GM10847 (cell line): ENCODE results near the gene WWC2.

Source experiments
- POLR2A ChIP-seq: IDR thresholded peaks from 2 replicates; pipeline ENCODE4 v1.6.1; 2011; ENCODE audit not compliant: insufficient read length; ENCODE audit errors: extremely low read depth

Gene WWC2

GRCh38 chr4:183175631-183176232 lies 76.7 kb downstream of the WWC2 start:
- TF ChIP-seq POLR2A, result no peak

GRCh38 chr4:183177001-183177400 lies 77.9 kb downstream of the WWC2 start:
- TF ChIP-seq POLR2A, result no peak

GRCh38 chr4:183178201-183178600 lies 79.1 kb downstream of the WWC2 start:
- TF ChIP-seq POLR2A, result no peak

- no peak for TF ChIP-seq POLR2A
Observed at GRCh38 chr4:183180096-183180495, 81.0 kb downstream of the WWC2 start.

- no peak for TF ChIP-seq POLR2A
Observed at GRCh38 chr4:183180621-183181020, 81.6 kb downstream of the WWC2 start.

- TF ChIP-seq POLR2A, result no peak
Observed at GRCh38 chr4:183181081-183181480, 82.0 kb downstream of the WWC2 start.

- TF ChIP-seq POLR2A, result no peak
Observed at GRCh38 chr4:183182873-183183725, 84.0 kb downstream of the WWC2 start.

- no peak for TF ChIP-seq POLR2A
Observed at GRCh38 chr4:183183906-183184535, 85.0 kb downstream of the WWC2 start.

GRCh38 chr4:183185018-183185417 lies 86.0 kb downstream of the WWC2 start:
- TF ChIP-seq POLR2A, result no peak

GRCh38 chr4:183185559-183185958 lies 86.5 kb downstream of the WWC2 start:
- TF ChIP-seq POLR2A, result no peak

- no peak for TF ChIP-seq POLR2A
Observed at GRCh38 chr4:183186813-183187212, 87.8 kb downstream of the WWC2 start.

GRCh38 chr4:183190900-183191527 lies 92.0 kb downstream of the WWC2 start:
- no peak for TF ChIP-seq POLR2A

- TF ChIP-seq POLR2A, result no peak
Observed at GRCh38 chr4:183191630-183192029, 92.6 kb downstream of the WWC2 start.

- TF ChIP-seq POLR2A, result no peak
Observed at GRCh38 chr4:183192571-183192970, 93.5 kb downstream of the WWC2 start.

GRCh38 chr4:183195534-183195933 lies 96.5 kb downstream of the WWC2 start:
- TF ChIP-seq POLR2A, result no peak

- no peak for TF ChIP-seq POLR2A
Observed at GRCh38 chr4:183197140-183197539, 98.1 kb downstream of the WWC2 start.
